HEK293 (cell line): ENCODE results near the gene ZNF438.

ENCODE experiments used
- CTCF ChIA-PET: fragments of 350-600 bp; formaldehyde crosslinking; extraction: SDS; loops from one replicate; lab custom pipeline; 2021; ENCODE audit warnings: antibody characterized with exemption; lab: Yijun Ruan, JAX
- POLR2A ChIA-PET: fragments of 300-600 bp; formaldehyde crosslinking; extraction: SDS; loops from one replicate; lab custom pipeline; 2020; ENCODE audit warnings: antibody characterized with exemption, inconsistent platforms; lab: Yijun Ruan, JAX
- H3K27ac ChIP-seq: fragments of 200-500 bp; sonication (Bioruptor generic); 2 replicates; pipeline ENCODE4 v1.5.1; 2014; ENCODE audit warnings: low read depth, low read length, control low read depth, inconsistent platforms; ENCODE audit errors: extremely low read depth
- H3K36me3 ChIP-seq, 2 experiments: fragments of 200-500 bp in 1 of 2; sonication (Bioruptor generic) in 1 of 2; 1 replicate in 1 of 2; 2 replicates in 1 of 2; pipeline ENCODE4 v1.5.1; 2014 to 2017; ENCODE audit warnings: inconsistent platforms in 2 of 2, low read length in 2 of 2; ENCODE audit not compliant: control insufficient read depth in 2 of 2, insufficient read depth in 1 of 2
- H3K4me1 ChIP-seq: fragments of 200-500 bp; sonication (Bioruptor generic); 2 replicates; pipeline ENCODE4 v1.5.1; 2014; ENCODE audit warnings: mild to moderate bottlenecking, low read length, inconsistent platforms; ENCODE audit not compliant: control insufficient read depth, insufficient read depth
- H3K4me3 ChIP-seq: 2 replicates; pipeline ENCODE4 v1.5.1; 2011; ENCODE audit warnings: low read depth, mild to moderate bottlenecking, control low read depth, low read length, moderate library complexity
- H3K9me3 ChIP-seq: fragments of 200-500 bp; sonication (Bioruptor generic); 2 replicates; pipeline ENCODE4 v1.5.1; 2014; ENCODE audit warnings: low read depth, low read length, inconsistent platforms; ENCODE audit not compliant: control insufficient read depth, insufficient read depth
- AEBP2 ChIP-seq: fragments of 450-650 bp; formaldehyde crosslinking; IDR thresholded peaks from 2 replicates; pipeline ENCODE4 v1.5.1; 2016; ENCODE audit warnings: missing biosample characterization, missing genetic modification characterization, borderline replicate concordance
- HOXA7 ChIP-seq: sonication (generic); formaldehyde crosslinking; IDR thresholded peaks from 2 replicates; pipeline ENCODE4 v1.8.1; 2022; ENCODE audit warnings: missing genetic modification reagents, borderline replicate concordance
- RBAK ChIP-seq: fragments of 450-650 bp; formaldehyde crosslinking; IDR thresholded peaks from 2 replicates; pipeline ENCODE4 v1.5.1; 2016; ENCODE audit warnings: missing biosample characterization, missing genetic modification characterization
- SETDB1 ChIP-seq: IDR thresholded peaks from one replicate; pipeline ENCODE4 v1.6.1; 2017; ENCODE audit warnings: mild to moderate bottlenecking, low read length, moderate library complexity, mixed read lengths; ENCODE audit not compliant: insufficient read length
- SP2 ChIP-seq: fragments of 450-650 bp; formaldehyde crosslinking; IDR thresholded peaks from 2 replicates; pipeline ENCODE4 v1.5.1; 2016; ENCODE audit warnings: missing biosample characterization, missing genetic modification characterization
- TSHZ1 ChIP-seq: fragments of 450-650 bp; formaldehyde crosslinking; IDR thresholded peaks from 2 replicates; pipeline ENCODE4 v1.5.1; 2016; ENCODE audit warnings: missing biosample characterization, missing genetic modification characterization, borderline replicate concordance
- ZBTB6 ChIP-seq: fragments of 450-650 bp; formaldehyde crosslinking; IDR thresholded peaks from 2 replicates; pipeline ENCODE4 v1.5.1; 2017; ENCODE audit warnings: missing biosample characterization, missing genetic modification characterization
- ZNF169 ChIP-seq: fragments of 450-650 bp; formaldehyde crosslinking; IDR thresholded peaks from 2 replicates; pipeline ENCODE4 v1.5.1; 2016; ENCODE audit warnings: missing biosample characterization, missing genetic modification characterization
- ZNF48 ChIP-seq: fragments of 450-650 bp; formaldehyde crosslinking; IDR thresholded peaks from 2 replicates; pipeline ENCODE4 v1.5.1; 2016; ENCODE audit warnings: missing biosample characterization, missing genetic modification characterization
- ZNF518A ChIP-seq: fragments of 450-650 bp; formaldehyde crosslinking; conservative IDR thresholded peaks from 2 replicates; pipeline ENCODE4 v1.5.1; 2016; ENCODE audit warnings: low read depth, missing biosample characterization, missing genetic modification characterization
- ZNF555 ChIP-seq: fragments of 450-650 bp; formaldehyde crosslinking; conservative IDR thresholded peaks from 2 replicates; pipeline ENCODE4 v1.5.1; 2017; ENCODE audit warnings: missing biosample characterization, mild to moderate bottlenecking, missing genetic modification characterization, inconsistent platforms
- ZNF558 ChIP-seq: fragments of 450-650 bp; formaldehyde crosslinking; IDR thresholded peaks from 2 replicates; pipeline ENCODE4 v1.5.1; 2016; ENCODE audit warnings: missing biosample characterization, missing genetic modification characterization
- ZNF561 ChIP-seq: fragments of 450-650 bp; IDR thresholded peaks from 2 replicates; pipeline ENCODE4 v1.5.1; 2018; ENCODE audit warnings: missing biosample characterization, missing genetic modification characterization, borderline replicate concordance
- ZNF585B ChIP-seq: fragments of 450-650 bp; formaldehyde crosslinking; IDR thresholded peaks from 2 replicates; pipeline ENCODE4 v1.5.1; 2016; ENCODE audit warnings: missing biosample characterization, missing genetic modification characterization
- ZNF626 ChIP-seq: fragments of 450-650 bp; sonication (Bioruptor Pico); formaldehyde crosslinking; IDR thresholded peaks from 2 replicates; pipeline ENCODE4 v1.5.1; 2018; ENCODE audit warnings: missing biosample characterization, missing genetic modification characterization, inconsistent platforms
- ZNF658 ChIP-seq: fragments of 450-650 bp; formaldehyde crosslinking; IDR thresholded peaks from 2 replicates; pipeline ENCODE4; 2016; ENCODE audit warnings: missing biosample characterization, missing genetic modification characterization
- ZNF776 ChIP-seq: fragments of 450-650 bp; formaldehyde crosslinking; IDR thresholded peaks from 2 replicates; pipeline ENCODE4 v1.5.0; 2017; ENCODE audit warnings: missing biosample characterization, missing genetic modification characterization, borderline replicate concordance

ZNF438 gene

GRCh38 chr10:30995081-30995770 is 36.4 kb downstream of the ZNF438 start:
- Histone ChIP-seq H3K27ac (no peak overlapping the region), H3K36me3 (no peaks in the 10 kb centered on the region), H3K4me3 (no peak overlapping the region), H3K4me1 (no peaks in the 10 kb centered on the region)
- POLR2A ChIA-PET: no interaction called here
- TF ChIP-seq ZNF626 (tag by site-specific recombination) (0 out of 2 replicates have a peak, but pooled peaks have one; percentile 32), TSHZ1 (tag by site-specific recombination) (no peak), SETDB1 (peak; percentile 69)
- TF ChIP-seq, all 188 proteins: peak for 2
- CTCF ChIA-PET: interaction anchor here (1.3 kb wide), 1 partner anchor 813 kb away, joined by 6 read pairs; no protein-coding TSS in a partner anchor
- H3K9me3 ChIP-seq: no peaks in the 10 kb centered on the region

- Histone ChIP-seq H3K27ac (no peak overlapping the region), H3K4me1 (no peaks in the 10 kb centered on the region), H3K9me3 (no peaks in the 10 kb centered on the region), H3K4me3 (no peak overlapping the region), H3K36me3 (no peaks in the 10 kb centered on the region)
- POLR2A ChIA-PET: no interaction called here
- CTCF ChIA-PET: no interaction called here
- TF ChIP-seq ZNF585B (tag by site-specific recombination) (peak; percentile 75), ZNF555 (tag by site-specific recombination) (no peak), SP2 (tag by site-specific recombination) (no peak)
Measured at GRCh38 chr10:30993155-30993554, 38.5 kb downstream of the ZNF438 start.

GRCh38 chr10:30992681-30993080 is 39.0 kb downstream of the ZNF438 start:
- no peaks in the 10 kb centered on the region for H3K4me1 ChIP-seq

GRCh38 chr10:30991647-30992011 is 40.0 kb downstream of the ZNF438 start:
- Histone ChIP-seq H3K9me3 (no peaks in the 10 kb centered on the region), H3K4me1 (no peaks in the 10 kb centered on the region), H3K36me3 (no peaks in the 10 kb centered on the region), H3K4me3 (no peak overlapping the region), H3K27ac (no peak overlapping the region)
- CTCF ChIA-PET: interaction anchor here (0.7 kb wide), 1 partner anchor 39 kb away, joined by 3 read pairs; no protein-coding TSS in a partner anchor
- POLR2A ChIA-PET: interaction anchor here (1.4 kb wide), 1 partner anchor 40 kb away, joined by 3 read pairs; the partner anchor contains the start of gene ZNF438
- TF ChIP-seq ZNF561: no peak
- TF ChIP-seq ZNF518A (tag by site-specific recombination): no peak
- no peak for TF ChIP-seq ZNF169 (tag by site-specific recombination)
- no peak for TF ChIP-seq AEBP2
- TF ChIP-seq ZNF776: no peak
- no peak for TF ChIP-seq RBAK (tag by site-specific recombination)
- TF ChIP-seq ZBTB6 (tag by site-specific recombination): no peak
- no peak for TF ChIP-seq HOXA7 (CRISPR knock-in tag)
- TF ChIP-seq ZNF558: no peak

More at GRCh38 chr10:30992681-30993080, 39.0 kb downstream of the ZNF438 start:
- no peaks in the 10 kb centered on the region for H3K9me3 ChIP-seq
- H3K36me3 ChIP-seq: no peaks in the 10 kb centered on the region
- POLR2A ChIA-PET: no interaction called here
- no peak for TF ChIP-seq ZNF48 (tag by site-specific recombination)
- no peak for TF ChIP-seq ZNF658 (tag by site-specific recombination)
- CTCF ChIA-PET: no interaction called here
- H3K27ac ChIP-seq: no peak overlapping the region
- no peak overlapping the region for H3K4me3 ChIP-seq
